ENCODE results near the gene CLIP3. TPM values are rescaled to one million over a fixed set of nuclear protein-coding genes. Genes with fewer than 3 reads are reported as not detected.

Gene CLIP3
- total and polyA plus RNA-seq, 4 donors: 0.59 to 1.5 (median 0.80) TPM

DNA sequence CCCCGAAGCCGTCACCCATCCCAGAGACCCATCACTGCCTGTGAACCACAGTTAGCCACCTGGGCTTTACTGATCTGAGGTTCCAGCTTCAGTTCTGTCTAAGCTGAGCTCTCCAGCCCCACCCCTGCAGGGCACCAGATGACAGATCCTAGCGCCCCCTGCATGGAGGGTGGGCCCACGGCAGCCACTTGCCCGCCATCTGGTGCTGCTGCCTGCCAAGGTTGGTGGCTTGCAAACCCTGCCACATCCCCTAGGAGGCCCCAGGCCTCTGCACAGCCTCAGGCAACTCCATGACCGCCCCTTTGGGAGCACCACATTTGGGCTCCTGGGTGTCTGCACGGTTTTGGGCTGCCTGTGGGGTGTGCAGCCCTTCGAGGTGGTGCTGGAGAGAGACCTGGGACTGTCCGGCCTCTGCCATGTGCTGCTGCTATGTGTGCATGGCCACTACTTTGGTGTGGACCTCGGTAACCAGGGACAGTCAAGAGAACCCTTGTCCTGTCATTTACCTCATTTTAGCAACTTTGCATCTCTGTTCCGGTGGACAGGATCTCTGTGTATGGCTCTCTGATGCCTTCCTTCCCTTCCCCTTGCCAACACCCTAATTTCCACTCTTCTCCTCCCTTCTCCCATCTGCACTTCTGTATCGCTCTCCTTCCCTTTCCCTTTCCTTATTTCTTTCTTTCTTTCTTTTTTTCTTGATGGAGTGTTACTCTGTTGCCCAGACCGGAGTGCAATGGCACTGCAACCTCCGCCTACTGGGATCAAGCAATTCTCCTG is 55.0 kb downstream of the CLIP3 start:
- no peaks in the 10 kb centered on the region for H3K36me3 ChIP-seq (ENCODE audit: control insufficient read depth in 4 of 4, insufficient read depth in 3 of 4, low read depth in 1 of 4, low read length in 3 of 4)
- no peak overlapping the region for H3K9ac ChIP-seq (ENCODE audit: low read depth in 1 of 2, low read length in 2 of 2)
- no peak for DNase-seq (ENCODE audit: low spot score)
- H3K4me3 ChIP-seq (ENCODE audit: low read depth in 1 of 3, low read length in 3 of 3): no peak overlapping the region
- no peaks in the 10 kb centered on the region for H3K9me3 ChIP-seq (ENCODE audit: control insufficient read depth in 4 of 4, low read length in 3 of 4)
- H3K4me1 ChIP-seq (ENCODE audit: control insufficient read depth in 4 of 4, insufficient read depth in 4 of 4, low read length in 3 of 4): no peaks in the 10 kb centered on the region
- TF ChIP-seq TAF1 (conservative IDR thresholded peaks at IDR 0.05) (no peak), RAD21 (IDR thresholded peaks at IDR 0.05) (peak in 1 of 2 donors; percentile 29)
- no peak overlapping the region for H3K27ac ChIP-seq (ENCODE audit: low read depth in 1 of 2, low read length in 2 of 2)
- 52% methylated on average over 14 of the region's 14 CpGs for WGBS
- H3K27me3 ChIP-seq (ENCODE audit: control insufficient read depth in 4 of 4, insufficient read depth in 4 of 4, low read length in 3 of 4): no peaks in the 10 kb centered on the region

DNA sequence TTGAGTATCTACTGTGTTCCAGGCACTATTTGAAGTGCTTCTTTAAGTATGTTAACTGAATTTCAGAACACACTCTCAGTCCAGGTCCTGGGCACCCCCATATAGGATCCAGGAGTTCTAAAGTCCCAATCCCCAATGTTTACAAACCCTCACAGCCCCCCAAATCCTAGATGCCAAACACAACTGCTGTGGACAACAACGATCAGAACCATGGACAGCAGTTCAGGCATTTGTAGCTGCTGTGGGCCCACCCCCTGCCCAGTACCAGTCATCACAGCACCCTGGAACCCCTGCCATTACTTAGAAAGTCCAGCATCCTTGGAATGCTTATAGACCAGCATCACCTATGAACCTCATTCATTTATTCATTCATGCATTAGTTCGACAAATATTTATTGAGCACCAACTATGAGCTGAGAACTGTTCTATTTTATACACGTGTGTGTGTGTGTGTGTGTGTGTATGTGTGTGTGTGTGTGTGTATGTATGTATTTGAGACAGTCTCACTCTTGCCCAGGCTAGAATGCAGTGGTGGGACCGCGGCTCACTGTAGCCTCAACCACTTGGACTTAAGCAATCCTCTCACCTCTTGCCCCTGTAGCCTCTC is 57.0 kb downstream of the CLIP3 start:
- Histone ChIP-seq H3K4me1 (ENCODE audit: control insufficient read depth in 4 of 4, insufficient read depth in 4 of 4, low read length in 3 of 4) (no peaks in the 10 kb centered on the region), H3K9ac (ENCODE audit: low read depth in 1 of 2, low read length in 2 of 2) (no peak overlapping the region), H3K36me3 (ENCODE audit: control insufficient read depth in 4 of 4, insufficient read depth in 3 of 4, low read depth in 1 of 4, low read length in 3 of 4) (no peaks in the 10 kb centered on the region), H3K27ac (ENCODE audit: low read depth in 1 of 2, low read length in 2 of 2) (no peak overlapping the region), H3K4me3 (ENCODE audit: low read depth in 1 of 3, low read length in 3 of 3) (no peak overlapping the region), H3K27me3 (ENCODE audit: control insufficient read depth in 4 of 4, insufficient read depth in 4 of 4, low read length in 3 of 4) (no peaks in the 10 kb centered on the region), H3K9me3 (ENCODE audit: control insufficient read depth in 4 of 4, low read length in 3 of 4) (no peaks in the 10 kb centered on the region)
- TF ChIP-seq SP1 (IDR thresholded peaks at IDR 0.05) (no peak), RXRA (IDR thresholded peaks at IDR 0.05) (no peak), FOXA2 (IDR thresholded peaks at IDR 0.05) (no peak)
- TF ChIP-seq, protein P1, sequence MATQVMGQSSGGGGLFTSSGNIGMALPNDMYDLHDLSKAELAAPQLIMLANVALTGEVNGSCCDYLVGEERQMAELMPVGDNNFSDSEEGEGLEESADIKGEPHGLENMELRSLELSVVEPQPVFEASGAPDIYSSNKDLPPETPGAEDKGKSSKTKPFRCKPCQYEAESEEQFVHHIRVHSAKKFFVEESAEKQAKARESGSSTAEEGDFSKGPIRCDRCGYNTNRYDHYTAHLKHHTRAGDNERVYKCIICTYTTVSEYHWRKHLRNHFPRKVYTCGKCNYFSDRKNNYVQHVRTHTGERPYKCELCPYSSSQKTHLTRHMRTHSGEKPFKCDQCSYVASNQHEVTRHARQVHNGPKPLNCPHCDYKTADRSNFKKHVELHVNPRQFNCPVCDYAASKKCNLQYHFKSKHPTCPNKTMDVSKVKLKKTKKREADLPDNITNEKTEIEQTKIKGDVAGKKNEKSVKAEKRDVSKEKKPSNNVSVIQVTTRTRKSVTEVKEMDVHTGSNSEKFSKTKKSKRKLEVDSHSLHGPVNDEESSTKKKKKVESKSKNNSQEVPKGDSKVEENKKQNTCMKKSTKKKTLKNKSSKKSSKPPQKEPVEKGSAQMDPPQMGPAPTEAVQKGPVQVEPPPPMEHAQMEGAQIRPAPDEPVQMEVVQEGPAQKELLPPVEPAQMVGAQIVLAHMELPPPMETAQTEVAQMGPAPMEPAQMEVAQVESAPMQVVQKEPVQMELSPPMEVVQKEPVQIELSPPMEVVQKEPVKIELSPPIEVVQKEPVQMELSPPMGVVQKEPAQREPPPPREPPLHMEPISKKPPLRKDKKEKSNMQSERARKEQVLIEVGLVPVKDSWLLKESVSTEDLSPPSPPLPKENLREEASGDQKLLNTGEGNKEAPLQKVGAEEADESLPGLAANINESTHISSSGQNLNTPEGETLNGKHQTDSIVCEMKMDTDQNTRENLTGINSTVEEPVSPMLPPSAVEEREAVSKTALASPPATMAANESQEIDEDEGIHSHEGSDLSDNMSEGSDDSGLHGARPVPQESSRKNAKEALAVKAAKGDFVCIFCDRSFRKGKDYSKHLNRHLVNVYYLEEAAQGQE (IDR thresholded peaks at IDR 0.05): peak; percentile 99
- 30% methylated on average over 5 of the region's 5 CpGs for WGBS
- no peak for DNase-seq (ENCODE audit: low spot score)

DNA sequence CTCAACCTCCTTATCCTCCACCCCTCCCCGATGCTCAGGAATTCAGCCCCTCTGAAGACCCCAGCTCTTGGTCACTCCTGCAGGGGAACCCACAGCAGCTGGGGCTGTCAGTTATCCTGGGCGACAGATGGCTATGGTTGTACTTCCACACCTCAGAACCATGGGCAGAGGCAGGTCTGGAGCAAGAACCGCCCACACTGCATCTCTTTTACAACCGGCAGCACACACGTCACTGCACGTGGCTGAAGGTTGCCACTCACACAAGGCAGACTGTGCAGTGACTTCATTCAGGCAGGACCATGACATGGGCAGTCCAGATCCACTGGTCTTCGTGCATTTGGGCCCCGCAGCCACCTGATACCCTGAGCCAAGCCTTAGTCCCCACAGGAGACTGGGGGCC is 59.2 kb downstream of the CLIP3 start:
- Histone ChIP-seq H3K4me1 (ENCODE audit: control insufficient read depth in 4 of 4, insufficient read depth in 4 of 4, low read length in 3 of 4) (peaks cover 0 to 2% (median 0%) of the 10 kb centered on the region in 4 donors), H3K9ac (ENCODE audit: low read depth in 1 of 2, low read length in 2 of 2) (no peak overlapping the region), H3K36me3 (ENCODE audit: control insufficient read depth in 4 of 4, insufficient read depth in 3 of 4, low read depth in 1 of 4, low read length in 3 of 4) (no peaks in the 10 kb centered on the region), H3K4me3 (ENCODE audit: low read depth in 1 of 3, low read length in 3 of 3) (no peak overlapping the region), H3K27ac (ENCODE audit: low read depth in 1 of 2, low read length in 2 of 2) (no peak overlapping the region), H3K27me3 (ENCODE audit: control insufficient read depth in 4 of 4, insufficient read depth in 4 of 4, low read length in 3 of 4) (no peaks in the 10 kb centered on the region), H3K9me3 (ENCODE audit: control insufficient read depth in 4 of 4, low read length in 3 of 4) (no peaks in the 10 kb centered on the region)
- 38% methylated on average over 8 of the region's 8 CpGs for WGBS
- no peak for DNase-seq (ENCODE audit: low spot score)
- TF ChIP-seq TAF1 (conservative IDR thresholded peaks at IDR 0.05) (no peak), SP1 (IDR thresholded peaks at IDR 0.05) (no peak), HNF4A (conservative IDR thresholded peaks at IDR 0.05) (no peak), JUND (IDR thresholded peaks at IDR 0.05) (no peak), EGR1 (IDR thresholded peaks at IDR 0.05; ENCODE audit: low read depth in 2 of 2) (no peak), FOXA2 (IDR thresholded peaks at IDR 0.05) (no peak), GABPA (IDR thresholded peaks at IDR 0.05 in 1 of 2, conservative IDR thresholded peaks at IDR 0.05 in 1 of 2) (no peak)
- TF ChIP-seq, protein P2, sequence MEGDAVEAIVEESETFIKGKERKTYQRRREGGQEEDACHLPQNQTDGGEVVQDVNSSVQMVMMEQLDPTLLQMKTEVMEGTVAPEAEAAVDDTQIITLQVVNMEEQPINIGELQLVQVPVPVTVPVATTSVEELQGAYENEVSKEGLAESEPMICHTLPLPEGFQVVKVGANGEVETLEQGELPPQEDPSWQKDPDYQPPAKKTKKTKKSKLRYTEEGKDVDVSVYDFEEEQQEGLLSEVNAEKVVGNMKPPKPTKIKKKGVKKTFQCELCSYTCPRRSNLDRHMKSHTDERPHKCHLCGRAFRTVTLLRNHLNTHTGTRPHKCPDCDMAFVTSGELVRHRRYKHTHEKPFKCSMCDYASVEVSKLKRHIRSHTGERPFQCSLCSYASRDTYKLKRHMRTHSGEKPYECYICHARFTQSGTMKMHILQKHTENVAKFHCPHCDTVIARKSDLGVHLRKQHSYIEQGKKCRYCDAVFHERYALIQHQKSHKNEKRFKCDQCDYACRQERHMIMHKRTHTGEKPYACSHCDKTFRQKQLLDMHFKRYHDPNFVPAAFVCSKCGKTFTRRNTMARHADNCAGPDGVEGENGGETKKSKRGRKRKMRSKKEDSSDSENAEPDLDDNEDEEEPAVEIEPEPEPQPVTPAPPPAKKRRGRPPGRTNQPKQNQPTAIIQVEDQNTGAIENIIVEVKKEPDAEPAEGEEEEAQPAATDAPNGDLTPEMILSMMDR (IDR thresholded peaks at IDR 0.05; ENCODE audit: low read depth, low read length, missing input control): no peak
- TF ChIP-seq, protein P3, sequence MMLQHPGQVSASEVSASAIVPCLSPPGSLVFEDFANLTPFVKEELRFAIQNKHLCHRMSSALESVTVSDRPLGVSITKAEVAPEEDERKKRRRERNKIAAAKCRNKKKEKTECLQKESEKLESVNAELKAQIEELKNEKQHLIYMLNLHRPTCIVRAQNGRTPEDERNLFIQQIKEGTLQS (IDR thresholded peaks at IDR 0.05): no peak
- TF ChIP-seq, protein P4, sequence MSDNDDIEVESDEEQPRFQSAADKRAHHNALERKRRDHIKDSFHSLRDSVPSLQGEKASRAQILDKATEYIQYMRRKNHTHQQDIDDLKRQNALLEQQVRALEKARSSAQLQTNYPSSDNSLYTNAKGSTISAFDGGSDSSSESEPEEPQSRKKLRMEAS (IDR thresholded peaks at IDR 0.05): no peak
- TF ChIP-seq, protein P1 (IDR thresholded peaks at IDR 0.05): no peak
- TF ChIP-seq, protein P5, sequence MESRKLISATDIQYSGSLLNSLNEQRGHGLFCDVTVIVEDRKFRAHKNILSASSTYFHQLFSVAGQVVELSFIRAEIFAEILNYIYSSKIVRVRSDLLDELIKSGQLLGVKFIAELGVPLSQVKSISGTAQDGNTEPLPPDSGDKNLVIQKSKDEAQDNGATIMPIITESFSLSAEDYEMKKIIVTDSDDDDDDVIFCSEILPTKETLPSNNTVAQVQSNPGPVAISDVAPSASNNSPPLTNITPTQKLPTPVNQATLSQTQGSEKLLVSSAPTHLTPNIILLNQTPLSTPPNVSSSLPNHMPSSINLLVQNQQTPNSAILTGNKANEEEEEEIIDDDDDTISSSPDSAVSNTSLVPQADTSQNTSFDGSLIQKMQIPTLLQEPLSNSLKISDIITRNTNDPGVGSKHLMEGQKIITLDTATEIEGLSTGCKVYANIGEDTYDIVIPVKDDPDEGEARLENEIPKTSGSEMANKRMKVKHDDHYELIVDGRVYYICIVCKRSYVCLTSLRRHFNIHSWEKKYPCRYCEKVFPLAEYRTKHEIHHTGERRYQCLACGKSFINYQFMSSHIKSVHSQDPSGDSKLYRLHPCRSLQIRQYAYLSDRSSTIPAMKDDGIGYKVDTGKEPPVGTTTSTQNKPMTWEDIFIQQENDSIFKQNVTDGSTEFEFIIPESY (IDR thresholded peaks at IDR 0.05): no peak

Measured in liver (tissue), 9 donors.